Measurements from ENCODE around the gene SLC6A12.
A peak's percentile ranks its signal among the peaks of the same experiment; 100 is the strongest.
"Not testable (repeated sequence)": the region's sequence is repeated elsewhere in the genome, so short reads cannot be mapped to it uniquely, and the experiment has no call there.

The SLC6A12 gene

GRCh38 chr12:188910-189621 lies 24.9 kb downstream of the SLC6A12 start:
- TF ChIP-seq ZNF274 (IDR thresholded peaks at IDR 0.05; ENCODE audit: low read depth, low read length), result no peak
- peak overlapping the region; percentile 32; the same call in 1 of the 2 replicates for H3K4me3 ChIP-seq (ENCODE audit: low read length)

GRCh38 chr12:187986-188909 lies 25.7 kb downstream of the SLC6A12 start:
- not testable (repeated sequence) for H3K4me3 ChIP-seq (ENCODE audit: low read length)

GRCh38 chr12:186006-186625 lies 27.8 kb downstream of the SLC6A12 start:
- TF ChIP-seq ZNF274 (IDR thresholded peaks at IDR 0.05; ENCODE audit: low read depth, low read length), result no peak
- H3K4me3 ChIP-seq (ENCODE audit: low read length), result no peak overlapping the region

GRCh38 chr12:185576-185955 lies 28.4 kb downstream of the SLC6A12 start:
- no peak overlapping the region for H3K4me3 ChIP-seq (ENCODE audit: low read length)
- no peak for TF ChIP-seq ZNF274 (IDR thresholded peaks at IDR 0.05; ENCODE audit: low read depth, low read length)

- TF ChIP-seq ZNF274 (IDR thresholded peaks at IDR 0.05; ENCODE audit: low read depth, low read length), result no peak
Observed at GRCh38 chr12:184811-185575, 29.0 kb downstream of the SLC6A12 start.

GRCh38 chr12:182381-182892 lies 31.5 kb downstream of the SLC6A12 start:
- H3K4me3 ChIP-seq (ENCODE audit: low read length), result no peak overlapping the region
- TF ChIP-seq ZNF274 (IDR thresholded peaks at IDR 0.05; ENCODE audit: low read depth, low read length), result no peak

More at GRCh38 chr12:184811-185575, 29.0 kb downstream of the SLC6A12 start:
- no peak overlapping the region for H3K4me3 ChIP-seq (ENCODE audit: low read length)

GRCh38 chr12:181921-182320 lies 32.0 kb downstream of the SLC6A12 start:
- no peak overlapping the region for H3K4me3 ChIP-seq (ENCODE audit: low read length)
- no peak for TF ChIP-seq ZNF274 (IDR thresholded peaks at IDR 0.05; ENCODE audit: low read depth, low read length)

- no peak overlapping the region for H3K4me3 ChIP-seq (ENCODE audit: low read length)
Observed at GRCh38 chr12:180445-180844, 33.5 kb downstream of the SLC6A12 start.

GRCh38 chr12:179885-180284 lies 34.1 kb downstream of the SLC6A12 start:
- no peak for TF ChIP-seq ZNF274 (IDR thresholded peaks at IDR 0.05; ENCODE audit: low read depth, low read length)
- no peak overlapping the region for H3K4me3 ChIP-seq (ENCODE audit: low read length)

More at GRCh38 chr12:180445-180844, 33.5 kb downstream of the SLC6A12 start:
- TF ChIP-seq ZNF274 (IDR thresholded peaks at IDR 0.05; ENCODE audit: low read depth, low read length), result no peak

GRCh38 chr12:179131-179884 lies 34.6 kb downstream of the SLC6A12 start:
- no peak overlapping the region for H3K4me3 ChIP-seq (ENCODE audit: low read length)
- no peak for TF ChIP-seq ZNF274 (IDR thresholded peaks at IDR 0.05; ENCODE audit: low read depth, low read length)

- H3K4me3 ChIP-seq (ENCODE audit: low read length), result no peak overlapping the region
- TF ChIP-seq ZNF274 (IDR thresholded peaks at IDR 0.05; ENCODE audit: low read depth, low read length), result no peak
Observed at GRCh38 chr12:178829-179109, 35.2 kb downstream of the SLC6A12 start.

GRCh38 chr12:177980-178828 lies 35.8 kb downstream of the SLC6A12 start:
- no peak for TF ChIP-seq ZNF274 (IDR thresholded peaks at IDR 0.05; ENCODE audit: low read depth, low read length)
- no peak overlapping the region for H3K4me3 ChIP-seq (ENCODE audit: low read length)
